GM12891 (cell line): ENCODE measurements around the gene GAK.

Source experiments
- POLR2A ChIP-seq: IDR thresholded peaks from 2 replicates; pipeline ENCODE4 v1.6.1; 2011; ENCODE audit warnings: low read depth, low read length, control low read depth
- POLR2AphosphoS5 ChIP-seq: IDR thresholded peaks from 2 replicates; pipeline ENCODE4 v1.6.1; 2011; ENCODE audit warnings: low read depth, low read length, control low read depth
- POU2F2 ChIP-seq: IDR thresholded peaks from 2 replicates; pipeline ENCODE4 v1.6.1; 2011; ENCODE audit warnings: low read depth, mild to moderate bottlenecking, control low read depth, low read length, moderate library complexity
- SPI1 ChIP-seq: IDR thresholded peaks from 2 replicates; pipeline ENCODE4 v1.6.1; 2011; ENCODE audit warnings: low read depth, low read length, control low read depth
- TAF1 ChIP-seq: IDR thresholded peaks from 2 replicates; pipeline ENCODE4 v1.6.1; 2011; ENCODE audit warnings: low read depth, low read length, control low read depth

GRCh38 chr4:898869-899555, 33.1 kb downstream of the GAK start:
- no peak for TF ChIP-seq TAF1
- TF ChIP-seq POLR2A, result no peak
- no peak for TF ChIP-seq POLR2AphosphoS5
- no peak for TF ChIP-seq SPI1
- TF ChIP-seq POU2F2, result no peak
